LHCN-M2 (cell line): ENCODE measurements around the gene ARX. TPM values are rescaled to one million over a fixed set of nuclear protein-coding genes. Genes with fewer than 3 reads are reported as not detected.

ENCODE experiments used
- DNase-seq: peaks from one replicate; pipeline ENCODE4 v3.0.0-alpha.2; 2012; ENCODE audit warnings: low read depth
- total RNA-seq: library from RNA; depleted of rRNA; stranded (reverse); fragments of >200 nt; gene quantifications from 2 replicates; pipeline ENCODE4 v1.2.3, GENCODE V29; 2014

Gene ARX
- total RNA-seq, 1 experiment from 2014 or later = 0.06 TPM

- no peak for DNase-seq
Observed at GRCh38 chrX:25001808-25002660, 13.7 kb downstream of the ARX start.

GRCh38 chrX:24999511-24999910 is 16.3 kb downstream of the ARX start:
- no peak for DNase-seq

GRCh38 chrX:24996096-24996709 is 19.6 kb downstream of the ARX start:
- DNase-seq = no peak

GRCh38 chrX:24993879-24994278 is 21.9 kb downstream of the ARX start:
- no peak for DNase-seq

- DNase-seq = no peak
Observed at GRCh38 chrX:24990535-24990934, 25.2 kb downstream of the ARX start.

- DNase-seq = peak; percentile 17
Observed at GRCh38 chrX:24988314-24988713, 27.5 kb downstream of the ARX start.

- DNase-seq = no peak
Observed at GRCh38 chrX:24987731-24988130, 28.0 kb downstream of the ARX start.

GRCh38 chrX:24985120-24985519 is 30.6 kb downstream of the ARX start:
- DNase-seq = no peak

GRCh38 chrX:24983931-24984330 is 31.8 kb downstream of the ARX start:
- no peak for DNase-seq

- DNase-seq = peak; percentile 17
Observed at GRCh38 chrX:24982306-24982965, 33.3 kb downstream of the ARX start.

GRCh38 chrX:24981030-24981429 is 34.7 kb downstream of the ARX start:
- no peak for DNase-seq

- no peak for DNase-seq
Observed at GRCh38 chrX:24979081-24979480, 36.7 kb downstream of the ARX start.

GRCh38 chrX:24969812-24970211 is 46.0 kb downstream of the ARX start:
- DNase-seq = no peak

GRCh38 chrX:24965372-24965771 is 50.4 kb downstream of the ARX start:
- no peak for DNase-seq

GRCh38 chrX:24963823-24964222 is 51.9 kb downstream of the ARX start:
- DNase-seq = peak; percentile 29

- DNase-seq = no peak
Observed at GRCh38 chrX:24961809-24962208, 54.0 kb downstream of the ARX start.

GRCh38 chrX:24956828-24957227 is 58.9 kb downstream of the ARX start:
- peak; percentile 43 for DNase-seq

- no peak for DNase-seq
Observed at GRCh38 chrX:24955372-24955930, 60.3 kb downstream of the ARX start.

- DNase-seq = no peak
Observed at GRCh38 chrX:24954732-24955131, 61.0 kb downstream of the ARX start.
